Gastrocnemius medialis (tissue), 4 donors: ENCODE measurements around the gene HSPG2. TPM values are rescaled to one million over a fixed set of nuclear protein-coding genes. Genes with fewer than 3 reads are reported as not detected.

Source experiments
- ATAC-seq, 2 donors: fragments of 150-250 bp; one replicate each; pipeline ENCODE4 v1.9.1; 2016
- DNase-seq, 2 donors: peaks; one replicate each; pipeline ENCODE4 v3.0.0-alpha.2; 2019
- H3K27ac ChIP-seq, 4 donors: fragments of 200-600 bp; sonication (generic); 1 replicate in 1 of 4; 2 replicates in 3 of 4; pipeline ENCODE4 v1.5.1; 2016 to 2018; ENCODE audit warnings: mild to moderate bottlenecking in 2 of 4, moderate library complexity in 1 of 4
- H3K27me3 ChIP-seq, 3 donors: fragments of 200-600 bp; sonication (generic) in 2 of 3; 1 replicate in 1 of 3; 2 replicates in 2 of 3; pipeline versions ENCODE4 v1.5.1 to v1.6.0; 2016 to 2019; ENCODE audit warnings: mild to moderate bottlenecking in 1 of 3, moderate library complexity in 1 of 3
- H3K36me3 ChIP-seq, 2 donors: fragments of 200-600 bp; sonication (generic) in 1 of 2; one replicate each; pipeline ENCODE4 v1.5.1; 2017 to 2018
- H3K4me1 ChIP-seq, 2 donors: fragments of 200-600 bp; sonication (generic) in 1 of 2; one replicate each; pipeline ENCODE4 v1.5.1; 2016 to 2017; ENCODE audit warnings: mild to moderate bottlenecking in 2 of 2
- H3K4me3 ChIP-seq, 4 donors: fragments of 200-600 bp; sonication (generic) in 3 of 4; 1 replicate in 1 of 4; 2 replicates in 3 of 4; pipeline ENCODE4 v1.5.1; 2016 to 2019; ENCODE audit warnings: mild to moderate bottlenecking in 2 of 4
- H3K9me3 ChIP-seq, 3 donors: fragments of 200-600 bp; sonication (generic) in 2 of 3; 1 replicate in 1 of 3; 2 replicates in 2 of 3; pipeline ENCODE4 v1.5.1; 2016 to 2019
- CTCF ChIP-seq, 5 experiments: fragments of 450-650 bp in 3 of 5; fragments of 200-600 bp in 2 of 5; sonication (generic) in 2 of 5; IDR thresholded peaks in 4 of 5; conservative IDR thresholded peaks in 1 of 5; 1 replicate in 4 of 5; 2 replicates in 1 of 5; pipeline ENCODE4 v1.5.1; 2016 to 2019; ENCODE audit warnings: antibody characterized with exemption in 5 of 5, mild to moderate bottlenecking in 3 of 5, moderate library complexity in 3 of 5
- POLR2A ChIP-seq, 2 donors: fragments of 450-650 bp; IDR thresholded peaks; one replicate each; pipeline ENCODE4 v1.6.1; 2017; ENCODE audit warnings: antibody characterized with exemption in 2 of 2, mild to moderate bottlenecking in 2 of 2, moderate library complexity in 2 of 2
- in situ Hi-C, 4 donors: fragments of 200-750 bp; cut with MboI; loops; one replicate each; pipeline versions ENCODE4 v1.15.0 to v1.8.0; 2017; ENCODE audit warnings: low sequenced_read_pairs in 4 of 4
- intact Hi-C: fragments of 100-400 bp; cut with DNase I; formaldehyde crosslinking; loops from one replicate; pipeline ENCODE4 v1.15.1; 2023; ENCODE audit warnings: low total_unique reads
- total RNA-seq, 4 donors: library from RNA; depleted of rRNA; stranded (reverse); fragments of >200 nt; gene quantifications; one replicate each; pipeline versions ENCODE4 v1.1.0 to v1.2.3, GENCODE V29; 2016

The HSPG2 gene
- total RNA-seq, 4 donors from 2014 or later: 68.9 to 108 (median 83.5) TPM

DNA sequence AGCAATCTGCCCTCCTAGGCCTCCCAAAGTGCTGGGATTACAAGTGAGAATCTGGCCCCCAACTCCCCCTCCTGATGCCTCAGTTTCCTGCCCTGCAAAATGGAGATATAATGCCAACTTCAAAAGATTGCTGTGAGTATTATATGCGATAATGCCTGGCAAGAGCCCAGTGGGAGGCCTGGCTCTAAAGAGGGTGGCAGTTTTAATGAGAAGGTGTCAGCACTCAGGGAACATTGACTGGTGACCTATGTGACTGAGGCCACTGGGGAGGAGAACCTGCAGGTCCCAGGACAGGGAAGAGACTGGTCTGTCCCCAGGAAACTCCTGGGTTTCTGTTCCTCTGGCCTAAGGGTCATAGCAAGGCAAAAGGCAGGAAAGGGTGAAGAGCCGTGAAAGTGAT is 11.0 kb downstream of the HSPG2 start:
- Histone ChIP-seq H3K27me3 (no peaks in the 10 kb centered on the region), H3K4me3 (no peak overlapping the region), H3K4me1 (peaks cover 53 to 83% of the 10 kb centered on the region in 2 donors), H3K27ac (peak overlapping the region; percentile 76 to 89 (median 88)), H3K36me3 (no peaks in the 10 kb centered on the region), H3K9me3 (no peaks in the 10 kb centered on the region)
- in situ Hi-C loops (no loop called here), intact Hi-C loops (no loop called here)
- TF ChIP-seq POLR2A (IDR thresholded peaks at IDR 0.05): no peak
- no peak for TF ChIP-seq CTCF (IDR thresholded peaks at IDR 0.05 in 4 of 5, conservative IDR thresholded peaks at IDR 0.05 in 1 of 5)
- ATAC-seq (no peak), DNase-seq (no peak)

GRCh38 chr1:21925334-21925940 is 11.7 kb downstream of the HSPG2 start:
- no peak for TF ChIP-seq CTCF (IDR thresholded peaks at IDR 0.05 in 4 of 5, conservative IDR thresholded peaks at IDR 0.05 in 1 of 5)
- no peak for TF ChIP-seq POLR2A (IDR thresholded peaks at IDR 0.05)
- ATAC-seq (no peak), DNase-seq (peak in 1 of 2 donors; percentile 24)
- Histone ChIP-seq H3K4me1 (peaks cover 53 to 83% of the 10 kb centered on the region in 2 donors), H3K36me3 (no peaks in the 10 kb centered on the region), H3K27ac (peak overlapping the region; percentile 76 to 89 (median 88)), H3K27me3 (no peaks in the 10 kb centered on the region), H3K9me3 (no peaks in the 10 kb centered on the region), H3K4me3 (no peak overlapping the region)
- intact Hi-C loops: no loop called here
- in situ Hi-C loops: no loop called here

- DNase-seq (peak in 1 of 2 donors; percentile 83), ATAC-seq (peak; percentile 51 to 70)
- Histone ChIP-seq H3K27ac (peak overlapping the region; percentile 76 to 89 (median 88)), H3K4me1 (peaks cover 57 to 86% of the 10 kb centered on the region in 2 donors), H3K27me3 (no peaks in the 10 kb centered on the region), H3K9me3 (no peaks in the 10 kb centered on the region), H3K4me3 (no peak overlapping the region), H3K36me3 (no peaks in the 10 kb centered on the region)
- in situ Hi-C loops: no loop called here
- intact Hi-C loops: no loop called here
- no peak for TF ChIP-seq POLR2A (IDR thresholded peaks at IDR 0.05)
- TF ChIP-seq CTCF (IDR thresholded peaks at IDR 0.05 in 4 of 5, conservative IDR thresholded peaks at IDR 0.05 in 1 of 5): no peak
These were observed 12.6 kb downstream of the HSPG2 start for GRCh38 chr1:21924503-21925005.

- H3K9me3 ChIP-seq: no peaks in the 10 kb centered on the region
- DNase-seq (no peak), ATAC-seq (no peak)
- H3K27me3 ChIP-seq: no peaks in the 10 kb centered on the region
- in situ Hi-C loops (no loop called here), intact Hi-C loops (no loop called here)
- peak overlapping the region; percentile 76 to 89 (median 88) for H3K27ac ChIP-seq
- H3K4me3 ChIP-seq: no peak overlapping the region
- no peaks in the 10 kb centered on the region for H3K36me3 ChIP-seq
- H3K4me1 ChIP-seq: peaks cover 53 to 90% of the 10 kb centered on the region in 2 donors
- TF ChIP-seq CTCF (IDR thresholded peaks at IDR 0.05 in 4 of 5, conservative IDR thresholded peaks at IDR 0.05 in 1 of 5) (no peak), POLR2A (IDR thresholded peaks at IDR 0.05) (no peak)
These were observed 14.8 kb downstream of the HSPG2 start for GRCh38 chr1:21922090-21923013.
